HepG2 (cell line): ENCODE data around the gene EXOC3L4. TPM values are rescaled to one million over a fixed set of nuclear protein-coding genes. Genes with fewer than 3 reads are reported as not detected.
A peak's percentile ranks its signal among the peaks of the same experiment; 100 is the strongest.

ENCODE experiments used
- AKAP8 ChIP-seq: sonication (generic); formaldehyde crosslinking; IDR thresholded peaks from 2 replicates; pipeline ENCODE4 v1.5.1; 2020; ENCODE audit warnings: mild to moderate bottlenecking, missing genetic modification reagents
- CBX1 ChIP-seq: IDR thresholded peaks from one replicate; pipeline ENCODE4 v1.6.1; 2016; ENCODE audit warnings: antibody characterized with exemption, low read depth
- CEBPG ChIP-seq: IDR thresholded peaks from 2 replicates; pipeline ENCODE4 v1.6.1; 2016
- CSRNP2 ChIP-seq: sonication (generic); formaldehyde crosslinking; conservative IDR thresholded peaks from 2 replicates; pipeline ENCODE4 v1.8.0; 2022; ENCODE audit warnings: low read depth, missing genetic modification reagents
- DMAP1 ChIP-seq: IDR thresholded peaks from 2 replicates; pipeline ENCODE4 v1.6.1; 2016
- FUBP1 ChIP-seq: sonication (generic); formaldehyde crosslinking; IDR thresholded peaks from 2 replicates; pipeline ENCODE4 v1.5.1; 2020; ENCODE audit warnings: missing genetic modification reagents, mild to moderate bottlenecking, borderline replicate concordance
- GPBP1L1 ChIP-seq: sonication (generic); formaldehyde crosslinking; IDR thresholded peaks from 2 replicates; pipeline ENCODE4 v1.5.0; 2020; ENCODE audit warnings: mild to moderate bottlenecking, missing genetic modification reagents
- HMGA1 ChIP-seq: sonication (generic); formaldehyde crosslinking; conservative IDR thresholded peaks from 2 replicates; pipeline ENCODE4 v1.4.0; 2020; ENCODE audit warnings: missing genetic modification reagents
- MBNL3 ChIP-seq: fragments of 250-450 bp; sonication (Bioruptor Pico); conservative IDR thresholded peaks from 2 replicates; pipeline ENCODE4 v1.8.0; 2022; ENCODE audit warnings: mild to moderate bottlenecking, inconsistent platforms
- MED13 ChIP-seq: sonication (generic); formaldehyde crosslinking; IDR thresholded peaks from 2 replicates; pipeline ENCODE4 v1.5.0; 2020; ENCODE audit warnings: missing genetic modification reagents
- MIXL1 ChIP-seq: IDR thresholded peaks from 2 replicates; pipeline ENCODE4 v1.6.1; 2016
- MLXIP ChIP-seq: sonication (generic); formaldehyde crosslinking; IDR thresholded peaks from 2 replicates; pipeline ENCODE4 v1.9.0; 2021; ENCODE audit warnings: missing genetic modification reagents, borderline replicate concordance
- TCF7 ChIP-seq: sonication (generic); IDR thresholded peaks from 2 replicates; pipeline ENCODE4 v1.6.1; 2016; ENCODE audit warnings: antibody characterized with exemption, low read depth
- ZBED4 ChIP-seq: sonication (generic); formaldehyde crosslinking; IDR thresholded peaks from 2 replicates; pipeline ENCODE4 v1.4.0; 2020; ENCODE audit warnings: missing genetic modification reagents, borderline replicate concordance
- ZNF597 ChIP-seq: sonication (generic); formaldehyde crosslinking; IDR thresholded peaks from 2 replicates; pipeline ENCODE4 v1.5.0; 2020; ENCODE audit warnings: missing genetic modification reagents
- ZNF766 ChIP-seq: sonication (generic); formaldehyde crosslinking; IDR thresholded peaks from 2 replicates; pipeline ENCODE4 v1.5.0; 2020; ENCODE audit warnings: missing genetic modification reagents, borderline replicate concordance
- ZZZ3 ChIP-seq: sonication (generic); formaldehyde crosslinking; IDR thresholded peaks from 2 replicates; pipeline ENCODE4 v1.4.0; 2020; ENCODE audit warnings: missing genetic modification reagents, mild to moderate bottlenecking, borderline replicate concordance
- polyA plus RNA-seq, 8 experiments: library from polyadenylated mRNA; depleted of rRNA in 3 of 8; stranded (reverse) in 7 of 8; unstranded in 1 of 8; fragments of >200 nt; fragmentation: Illumina TruSeq in 4 of 8; extraction: Trizol in 4 of 8; gene quantifications; 2 replicates each; pipeline versions ENCODE4 v1.2.1 to v1.2.3, GENCODE V29; 2011 to 2016; ENCODE audit warnings: low read depth in 4 of 8, missing spikeins in 1 of 8, mixed read lengths in 1 of 8; ENCODE audit not compliant: insufficient read depth in 1 of 8
- total RNA-seq, 5 experiments: library from RNA; depleted of rRNA; stranded (reverse); fragments of >200 nt; fragmentation: Illumina TruSeq; extraction: Trizol; gene quantifications; 2 replicates each; pipeline ENCODE4 v1.2.3, GENCODE V29; 2016; ENCODE audit warnings: low read depth in 1 of 5

The EXOC3L4 gene
- total and polyA plus RNA-seq, 2 of the 13 experiments (the other 11 are each of a cell fraction or from before 2014, with no cell fraction given), result 11.8 to 27.0 TPM

- TF ChIP-seq MLXIP (CRISPR knock-in tag), result no peak
- no peak for TF ChIP-seq GPBP1L1 (CRISPR knock-in tag)
- peak; percentile 11; the same call in 1 of the 2 replicates for TF ChIP-seq DMAP1 (CRISPR knock-in tag)
- no peak for TF ChIP-seq ZNF766 (CRISPR knock-in tag)
- TF ChIP-seq MIXL1 (CRISPR knock-in tag), result no peak
- TF ChIP-seq ZBED4, result no peak
- no peak for TF ChIP-seq TCF7
- no peak for TF ChIP-seq AKAP8
- peak; percentile 22 for TF ChIP-seq CBX1
- TF ChIP-seq HMGA1 (CRISPR knock-in tag), result no peak
- no peak for TF ChIP-seq MED13
- no peak for TF ChIP-seq CSRNP2
- TF ChIP-seq MBNL3 (CRISPR knock-in tag), result no peak
- no peak for TF ChIP-seq ZNF597 (CRISPR knock-in tag)
- no peak; the same call in 1 of the 2 replicates for TF ChIP-seq ZZZ3
- TF ChIP-seq CEBPG (CRISPR knock-in tag), result no peak
- TF ChIP-seq FUBP1 (CRISPR knock-in tag), result no peak
Observed at GRCh38 chr14:103094406-103095209, at the start of gene EXOC3L4 (continued).
